Endothelial cell of umbilical vein (primary cell): ENCODE measurements around the gene TAAR8. TPM values are rescaled to one million over a fixed set of nuclear protein-coding genes. Genes with fewer than 3 reads are reported as not detected.

ENCODE experiments used
- Bru-seq: library from RNA; stranded (reverse); fragments of 400-500 nt; gene quantifications from one replicate; lab custom pipeline; 2021; lab: Mats Ljungman, UMichigan
- BruChase-seq, 2 experiments: library from RNA; stranded (reverse); fragments of 400-500 nt; gene quantifications; one replicate each; lab custom pipeline; 2021; lab: Mats Ljungman, UMichigan
- BruUV-seq: library from RNA; stranded (reverse); fragments of 400-500 nt; replicated peaks from 2 replicates; lab custom pipeline; 2021; lab: Mats Ljungman, UMichigan
- CTCF ChIA-PET: fragments of 300-600, 350-600 bp; sonication (Branson Sonifier 250); formaldehyde crosslinking; loops from one replicate; lab custom pipeline; 2021; ENCODE audit warnings: antibody characterized with exemption, inconsistent platforms; lab: Charles Lee
- POLR2A ChIA-PET: fragments of 300-600, 350-600 bp; sonication (Branson Sonifier 250); formaldehyde crosslinking; loops from one replicate; lab custom pipeline; 2021; ENCODE audit warnings: antibody characterized with exemption, inconsistent platforms; lab: Charles Lee
- DNase-seq: peaks from one replicate; pipeline ENCODE4 v3.0.0-alpha.2; 2011; ENCODE audit warnings: low read depth, low spot score
- FAIRE-seq: peaks from 2 replicates; lab custom pipeline; 2011; peaks lifted over from hg19 to GRCh38; lab: Jason Lieb, UNC
- H2AFZ ChIP-seq: 2 replicates; pipeline ENCODE4 v1.6.0; 2012; ENCODE audit warnings: low read depth, low read length, control low read depth, inconsistent platforms
- H3K27ac ChIP-seq: 2 replicates; pipeline ENCODE4 v1.5.1; 2011; ENCODE audit warnings: low read depth, mild to moderate bottlenecking, control low read depth, low read length, moderate library complexity; ENCODE audit not compliant: insufficient read depth
- H3K27me3 ChIP-seq, 2 experiments: 2 replicates each; pipeline versions ENCODE4 v1.6.0 to v1.6.1; 2011; ENCODE audit warnings: low read length in 2 of 2, mixed read lengths in 1 of 2; ENCODE audit not compliant: control insufficient read depth in 2 of 2, insufficient read depth in 2 of 2
- H3K36me3 ChIP-seq, 2 experiments: 2 replicates in 1 of 2; 3 replicates in 1 of 2; pipeline ENCODE4 v1.5.1; 2011; ENCODE audit warnings: low read length in 2 of 2, mild to moderate bottlenecking in 1 of 2, moderate library complexity in 1 of 2; ENCODE audit not compliant: control insufficient read depth in 2 of 2, insufficient read depth in 2 of 2; ENCODE audit errors: extremely low read depth in 1 of 2
- H3K4me1 ChIP-seq: 3 replicates; pipeline ENCODE4 v1.5.1; 2011; ENCODE audit warnings: mild to moderate bottlenecking, low read length; ENCODE audit not compliant: control insufficient read depth, insufficient read depth; ENCODE audit errors: extremely low read depth
- H3K4me2 ChIP-seq: 2 replicates; pipeline ENCODE4 v1.6.1; 2011; ENCODE audit warnings: low read length, control low read depth, mixed read lengths; ENCODE audit not compliant: insufficient read depth
- H3K4me3 ChIP-seq, 3 experiments: fragments of 200-600 bp in 1 of 3; sonication (generic), shearing (Covaris generic) in 1 of 3; replicated peaks in 1 of 3; 2 replicates each; pipeline ENCODE4 v1.5.1; 2011 to 2016; ENCODE audit warnings: control low read depth in 3 of 3, low read length in 3 of 3, mild to moderate bottlenecking in 2 of 3, inconsistent platforms in 1 of 3, low read depth in 1 of 3, moderate library complexity in 1 of 3; ENCODE audit not compliant: insufficient read depth in 1 of 3
- H3K79me2 ChIP-seq: 2 replicates; pipeline ENCODE4 v1.6.0; 2012; ENCODE audit warnings: low read length, inconsistent platforms; ENCODE audit not compliant: control insufficient read depth, insufficient read depth
- H3K9ac ChIP-seq: replicated peaks from 2 replicates; pipeline ENCODE3; 2011; ENCODE audit warnings: low read length, control low read depth; ENCODE audit not compliant: insufficient read depth; ENCODE audit errors: extremely low read depth
- H3K9me1 ChIP-seq: replicated peaks from 3 replicates; pipeline ENCODE4 v1.6.0; 2011; ENCODE audit warnings: mild to moderate bottlenecking, low read length; ENCODE audit not compliant: control insufficient read depth, insufficient read depth; ENCODE audit errors: extremely low read depth
- H3K9me3 ChIP-seq: replicated peaks from 2 replicates; pipeline ENCODE4 v1.5.1; 2012; ENCODE audit warnings: low read length, inconsistent platforms; ENCODE audit not compliant: control insufficient read depth, insufficient read depth
- H4K20me1 ChIP-seq: replicated peaks from 2 replicates; pipeline ENCODE3; 2011; ENCODE audit warnings: mild to moderate bottlenecking, low read length; ENCODE audit not compliant: control insufficient read depth, insufficient read depth; ENCODE audit errors: extremely low read depth
- EZH2 ChIP-seq: IDR thresholded peaks from 2 replicates; pipeline ENCODE4 v1.6.1; 2012; ENCODE audit warnings: borderline replicate concordance, low read depth, mild to moderate bottlenecking, moderate library complexity, low read length, inconsistent platforms; ENCODE audit not compliant: severe bottlenecking
- FOS ChIP-seq: IDR thresholded peaks from 2 replicates; pipeline ENCODE4 v1.6.1; 2011; ENCODE audit warnings: mild to moderate bottlenecking, low read length, moderate library complexity, borderline replicate concordance; ENCODE audit not compliant: insufficient read depth
- GATA2 ChIP-seq: IDR thresholded peaks from 2 replicates; pipeline ENCODE4 v1.7.0; 2011; ENCODE audit warnings: low read depth, mild to moderate bottlenecking, moderate library complexity, mixed read lengths, low read length; ENCODE audit not compliant: insufficient read length, insufficient read depth
- JUN ChIP-seq: IDR thresholded peaks from 2 replicates; pipeline ENCODE4 v1.6.1; 2011; ENCODE audit warnings: borderline replicate concordance, low read depth; ENCODE audit not compliant: insufficient read length, insufficient read depth
- POLR2A ChIP-seq: IDR thresholded peaks from 2 replicates; pipeline ENCODE4 v1.6.1; 2012; ENCODE audit warnings: low read depth, mild to moderate bottlenecking, control low read depth, low read length
- dilution Hi-C: fragments of 300-500 bp; cut with MboI; formaldehyde crosslinking; loops from one replicate; pipeline ENCODE4 v1.15.0; 2019; ENCODE audit warnings: low sequenced_read_pairs; ENCODE audit not compliant: extremely low pct_ligation_motif_present
- intact Hi-C: fragments of 100-400 bp; cut with micrococcal nuclease; formaldehyde crosslinking; loops from one replicate; pipeline ENCODE4 v1.10.0; 2022
- long read RNA-seq: library from polyadenylated mRNA; stranded (forward); transcript quantifications from one replicate; pipeline ENCODE4 v2.0.0, GENCODE V29; 2021
- polyA minus RNA-seq, 3 experiments: library from RNA; depleted of rRNA, polyadenylated mRNA; stranded (reverse); fragments of >200 nt; gene quantifications; 1 replicate in 1 of 3; 2 replicates in 2 of 3; pipeline ENCODE4 v1.2.3, GENCODE V29; 2011
- polyA plus RNA-seq, 4 experiments: library from polyadenylated mRNA; depleted of rRNA in 3 of 4; stranded (reverse) in 3 of 4; unstranded in 1 of 4; fragments of >200 nt; gene quantifications; 2 replicates each; pipeline versions ENCODE4 v1.2.1 to v1.2.3, GENCODE V29; 2011 to 2012; ENCODE audit warnings: missing spikeins in 1 of 4
- total RNA-seq: library from RNA; stranded (reverse); gene quantifications from 2 replicates; pipeline ENCODE4 v1.2.3, GENCODE V29; 2021
- TF ChIP-seq, protein P1 (sequence below), 2 donors: IDR thresholded peaks; 1 replicate in 1 of 2; 2 replicates in 1 of 2; pipeline ENCODE4 v1.5.1; 2011; ENCODE audit warnings: low read length in 2 of 2, mild to moderate bottlenecking in 2 of 2, moderate library complexity in 2 of 2, control low read depth in 1 of 2, inconsistent platforms in 1 of 2, low read depth in 1 of 2; ENCODE audit not compliant: insufficient read depth in 1 of 2; ENCODE audit errors: extremely low read depth in 1 of 2

TAAR8 gene, protein sequence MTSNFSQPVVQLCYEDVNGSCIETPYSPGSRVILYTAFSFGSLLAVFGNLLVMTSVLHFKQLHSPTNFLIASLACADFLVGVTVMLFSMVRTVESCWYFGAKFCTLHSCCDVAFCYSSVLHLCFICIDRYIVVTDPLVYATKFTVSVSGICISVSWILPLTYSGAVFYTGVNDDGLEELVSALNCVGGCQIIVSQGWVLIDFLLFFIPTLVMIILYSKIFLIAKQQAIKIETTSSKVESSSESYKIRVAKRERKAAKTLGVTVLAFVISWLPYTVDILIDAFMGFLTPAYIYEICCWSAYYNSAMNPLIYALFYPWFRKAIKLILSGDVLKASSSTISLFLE
- total RNA-seq (not detected in 2 replicates), polyA plus RNA-seq (not detected in 2 replicates), polyA minus RNA-seq (not detected in 2 replicates), Bru-seq, nascent RNA (not detected), BruChase-seq, experiment 1, labeled RNA remaining after a 6-hour chase (not detected), BruChase-seq, experiment 2, labeled RNA remaining after a 2-hour chase (not detected)
- polyA plus RNA-seq (2011; cell fraction: cytosol; rRNA removed), result not detected in 2 replicates
- not detected in 2 replicates for polyA plus RNA-seq (2011; cell fraction: nucleus; rRNA removed)
- not detected in 2 replicates for polyA plus RNA-seq (2012)
- polyA minus RNA-seq (2011; cell fraction: cytosol; rRNA and poly(A)+ RNA removed), result not detected
- not detected in 2 replicates for polyA minus RNA-seq (2011; cell fraction: nucleus; rRNA and poly(A)+ RNA removed)
- long read RNA-seq, result 0 reads

DNA sequence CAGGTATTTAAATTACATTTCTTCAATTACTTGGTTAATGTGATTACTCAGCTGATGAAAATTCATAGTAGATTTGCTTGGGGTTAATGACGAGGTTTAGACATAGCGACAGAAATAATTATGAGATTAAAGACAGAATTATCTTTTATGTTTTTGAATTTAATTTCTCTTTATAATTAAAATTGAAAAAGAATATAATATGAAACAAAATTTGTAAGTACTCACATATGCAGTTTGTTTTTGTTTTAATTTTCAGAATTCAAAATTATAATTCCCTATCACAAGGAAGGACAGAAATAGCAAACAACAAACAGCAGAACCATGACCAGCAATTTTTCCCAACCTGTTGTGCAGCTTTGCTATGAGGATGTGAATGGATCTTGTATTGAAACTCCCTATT is at the start of gene TAAR8:
TAAR8 (plus strand) TSS at position 301 of the 400 bp plus-strand sequence; CDS start at position 322, 21 bp downstream.
- Histone ChIP-seq H3K9ac (no peak within 1 kb of the TSS), H3K4me2 (no peak within 1 kb of the TSS), H3K4me1 (no peaks in the 10 kb centered on the region), H3K9me1 (no peaks in the 10 kb centered on the region), H3K79me2 (no peaks in the 10 kb centered on the region), H2AFZ (no peak within 1 kb of the TSS), H3K9me3 (no peaks in the 10 kb centered on the region), H4K20me1 (no peaks in the 10 kb centered on the region), H3K36me3 (no peaks in the 10 kb centered on the region), H3K27ac (no peak within 1 kb of the TSS), H3K4me3 (no peak within 1 kb of the TSS), H3K27me3 (peaks cover 6 to 8% of the 10 kb centered on the region in 2 experiments)
- TF ChIP-seq POLR2A, result no peak
- TF ChIP-seq, protein P1, sequence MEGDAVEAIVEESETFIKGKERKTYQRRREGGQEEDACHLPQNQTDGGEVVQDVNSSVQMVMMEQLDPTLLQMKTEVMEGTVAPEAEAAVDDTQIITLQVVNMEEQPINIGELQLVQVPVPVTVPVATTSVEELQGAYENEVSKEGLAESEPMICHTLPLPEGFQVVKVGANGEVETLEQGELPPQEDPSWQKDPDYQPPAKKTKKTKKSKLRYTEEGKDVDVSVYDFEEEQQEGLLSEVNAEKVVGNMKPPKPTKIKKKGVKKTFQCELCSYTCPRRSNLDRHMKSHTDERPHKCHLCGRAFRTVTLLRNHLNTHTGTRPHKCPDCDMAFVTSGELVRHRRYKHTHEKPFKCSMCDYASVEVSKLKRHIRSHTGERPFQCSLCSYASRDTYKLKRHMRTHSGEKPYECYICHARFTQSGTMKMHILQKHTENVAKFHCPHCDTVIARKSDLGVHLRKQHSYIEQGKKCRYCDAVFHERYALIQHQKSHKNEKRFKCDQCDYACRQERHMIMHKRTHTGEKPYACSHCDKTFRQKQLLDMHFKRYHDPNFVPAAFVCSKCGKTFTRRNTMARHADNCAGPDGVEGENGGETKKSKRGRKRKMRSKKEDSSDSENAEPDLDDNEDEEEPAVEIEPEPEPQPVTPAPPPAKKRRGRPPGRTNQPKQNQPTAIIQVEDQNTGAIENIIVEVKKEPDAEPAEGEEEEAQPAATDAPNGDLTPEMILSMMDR (IDR thresholded peaks at IDR 0.05; ENCODE audit: extremely low read depth in 1 of 2, insufficient read depth in 1 of 2, low read depth in 1 of 2, low read length in 2 of 2), result no peak
- TF ChIP-seq GATA2, result no peak
- no peak for TF ChIP-seq JUN
- TF ChIP-seq EZH2, result no peak
- TF ChIP-seq FOS, result no peak
- BruUV-seq, result no TSS peak
- FAIRE-seq (no peak), DNase-seq (no peak)
- dilution Hi-C loops (no loop called here), intact Hi-C loops (no loop called here)
- POLR2A ChIA-PET, result no interaction called here
- CTCF ChIA-PET, result interaction anchor here (1.2 to 1.7 kb wide), 3 partner anchors 9 to 22 kb away, joined by 3 to 6 read pairs (median 3); no protein-coding TSS in a partner anchor
